Activated T-helper 1 cell treated with Interleukin-2 at 50 U/mL for 16 hours (primary cell): ENCODE results near the gene MYO16.

Experiments
- DNase-seq: peaks from one replicate; pipeline ENCODE4 v3.0.0-alpha.2; 2020; ENCODE audit warnings: low read depth

The MYO16 gene

DNA sequence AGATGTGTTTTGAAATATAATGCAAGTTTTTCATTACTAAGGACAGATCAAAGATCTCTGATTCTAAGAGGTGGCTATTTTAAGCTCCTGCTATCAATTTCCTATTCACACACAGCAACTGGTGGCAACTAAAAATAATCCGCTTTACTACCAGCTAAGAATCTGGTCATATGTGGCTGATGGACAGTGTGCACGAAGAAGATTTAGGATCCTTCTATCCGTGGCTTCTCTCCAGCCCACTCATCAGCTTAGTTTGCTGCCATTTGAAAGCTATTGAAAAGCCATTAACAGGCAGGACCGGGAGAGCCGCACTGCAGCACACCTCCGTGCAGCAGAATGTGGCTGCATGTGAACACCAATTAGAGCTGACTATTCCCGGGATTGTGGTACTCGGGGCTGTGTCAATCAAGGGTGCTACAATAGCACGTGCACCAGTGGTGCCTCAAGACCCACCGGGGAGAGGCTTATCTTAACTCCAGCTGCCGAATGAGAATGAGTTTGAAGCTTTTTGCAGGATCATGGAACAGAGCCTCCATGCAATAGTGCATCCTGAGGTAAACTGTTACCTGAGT lies at the start of gene MYO16:
Gene MYO16 (plus strand): TSS at position 431 of the 572 bp plus-strand sequence. CDS start 234 bp downstream, outside the sequence.
- DNase-seq: no peak

- DNase-seq: no peak
Observed at GRCh38 chr13:108586826-108587225, 42.6 kb upstream of the MYO16 start.

GRCh38 chr13:108588516-108588915 lies 40.9 kb upstream of the MYO16 start:
- DNase-seq: no peak

- no peak for DNase-seq
Observed at GRCh38 chr13:108594153-108594552, 35.3 kb upstream of the MYO16 start.

- no peak for DNase-seq
Observed at GRCh38 chr13:108595436-108596274, 33.8 kb upstream of the MYO16 start.

DNA sequence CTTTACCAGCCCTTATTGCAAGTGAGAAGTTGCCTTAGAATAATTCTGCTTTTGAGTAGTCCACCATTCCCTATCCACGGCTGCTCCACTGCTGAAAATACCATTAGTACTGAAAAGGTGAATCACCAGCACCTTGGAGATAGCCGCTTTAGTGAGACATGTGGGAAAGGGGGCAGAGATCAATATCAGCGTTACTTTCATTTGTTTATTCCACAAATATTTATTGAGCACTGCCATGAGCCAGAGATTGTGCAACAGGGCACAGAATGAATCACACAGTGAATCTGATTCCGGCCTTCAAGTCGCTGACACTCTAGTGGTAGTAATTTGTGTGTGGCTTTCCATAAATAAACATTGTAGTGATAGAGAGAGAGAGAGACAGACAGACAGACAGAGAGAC lies 31.5 kb upstream of the MYO16 start:
- no peak for DNase-seq

DNA sequence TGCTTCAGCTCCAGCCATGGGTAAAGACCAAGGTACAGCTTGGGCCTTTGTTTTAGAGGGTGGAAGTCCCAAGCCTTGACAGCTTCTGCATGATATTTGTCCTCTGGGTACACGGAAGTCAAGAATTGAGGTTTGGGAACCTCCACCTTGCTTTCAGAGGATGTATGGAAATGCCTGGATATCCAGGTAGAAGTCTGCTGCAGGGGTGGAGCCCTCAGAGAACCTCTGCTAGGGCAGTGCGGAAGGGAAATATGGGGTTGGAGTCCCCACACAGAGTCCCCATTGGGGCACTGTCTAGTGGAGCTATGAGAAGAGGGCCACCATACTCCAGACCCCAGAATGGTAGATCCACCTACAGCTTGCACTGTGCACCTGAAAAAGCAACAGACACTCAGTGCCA lies 23.0 kb upstream of the MYO16 start:
- DNase-seq: no peak

DNA sequence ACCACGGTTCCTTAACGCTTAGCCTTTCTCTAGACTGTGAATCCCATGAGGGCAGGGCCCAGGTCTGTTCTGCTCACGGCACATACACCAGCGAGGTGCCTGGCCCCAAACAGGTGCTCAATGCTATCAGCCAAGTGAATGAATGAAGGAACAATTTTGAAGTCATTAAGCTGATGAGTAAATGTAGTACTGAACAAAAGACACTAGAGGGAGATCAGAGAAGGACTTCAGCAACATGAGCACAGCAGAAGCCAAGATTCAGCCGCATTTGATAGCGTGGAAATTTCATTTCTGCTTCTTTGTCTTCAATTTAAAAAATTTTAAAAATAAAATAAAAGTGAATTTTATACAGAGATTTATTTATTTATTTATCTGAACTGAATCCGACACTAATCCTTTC lies 20.1 kb upstream of the MYO16 start:
- DNase-seq: no peak

- DNase-seq: no peak
Observed at GRCh38 chr13:108610507-108610906, 18.9 kb upstream of the MYO16 start.

- DNase-seq: no peak
Observed at GRCh38 chr13:108615241-108615640, 14.2 kb upstream of the MYO16 start.

DNA sequence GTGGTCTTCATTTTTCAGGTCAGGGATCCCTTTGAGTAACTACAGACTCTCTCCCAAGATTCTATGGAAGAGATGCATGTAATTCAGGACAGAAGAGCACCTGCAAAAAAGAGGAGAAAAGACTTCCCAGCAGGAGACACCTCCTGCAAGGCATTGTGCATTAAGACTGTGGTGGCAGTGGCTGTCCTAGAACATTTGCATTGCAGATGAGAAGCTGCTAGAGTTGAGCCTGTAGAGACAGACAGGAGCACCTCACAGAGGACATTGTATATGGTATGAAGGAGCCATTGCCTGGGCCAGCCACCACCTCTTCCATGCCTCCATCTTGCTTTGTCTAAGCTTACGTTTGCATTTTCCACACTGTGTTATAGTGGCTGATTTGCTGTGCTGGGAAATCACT lies 11.2 kb upstream of the MYO16 start:
- DNase-seq: no peak

DNA sequence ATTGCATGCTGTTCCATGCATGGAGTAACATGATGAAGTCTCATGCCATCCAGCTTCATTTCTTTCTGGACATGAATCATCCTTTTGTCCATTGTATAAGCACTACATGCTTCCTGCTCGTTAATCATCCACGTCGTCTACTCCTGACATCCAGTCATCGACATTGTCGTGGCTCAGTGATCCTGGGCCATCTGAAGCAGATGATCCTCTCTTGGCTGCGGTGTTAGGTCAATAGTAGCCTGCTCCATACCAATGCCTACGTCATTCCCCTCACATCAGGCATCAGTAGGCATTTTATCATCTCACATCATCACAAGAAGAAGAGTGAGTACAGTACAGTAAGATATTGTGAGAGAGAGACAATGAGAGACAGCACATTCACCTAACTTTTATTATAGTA lies 7.9 kb upstream of the MYO16 start:
- DNase-seq: no peak

DNA sequence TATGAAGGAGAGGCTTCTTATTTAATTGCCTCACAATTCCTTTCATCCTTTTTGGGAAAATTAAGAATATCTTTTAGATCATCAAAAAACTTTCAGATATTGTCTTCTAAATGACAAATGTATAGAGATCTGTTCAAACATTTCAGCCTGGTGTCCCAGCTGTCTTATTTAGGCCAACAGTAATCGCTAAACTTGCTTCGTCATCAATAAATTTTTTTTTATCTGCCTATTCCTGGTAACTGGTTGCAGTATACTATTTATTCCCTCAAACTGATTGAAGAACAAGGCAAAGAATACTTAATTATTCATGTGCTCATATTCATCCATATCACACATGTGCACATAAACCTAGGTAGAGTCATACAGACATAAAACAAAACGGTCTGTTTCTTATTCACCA lies 5.3 kb upstream of the MYO16 start:
- DNase-seq: no peak

- DNase-seq: no peak
Observed at GRCh38 chr13:108624979-108625378, 4.4 kb upstream of the MYO16 start.

DNA sequence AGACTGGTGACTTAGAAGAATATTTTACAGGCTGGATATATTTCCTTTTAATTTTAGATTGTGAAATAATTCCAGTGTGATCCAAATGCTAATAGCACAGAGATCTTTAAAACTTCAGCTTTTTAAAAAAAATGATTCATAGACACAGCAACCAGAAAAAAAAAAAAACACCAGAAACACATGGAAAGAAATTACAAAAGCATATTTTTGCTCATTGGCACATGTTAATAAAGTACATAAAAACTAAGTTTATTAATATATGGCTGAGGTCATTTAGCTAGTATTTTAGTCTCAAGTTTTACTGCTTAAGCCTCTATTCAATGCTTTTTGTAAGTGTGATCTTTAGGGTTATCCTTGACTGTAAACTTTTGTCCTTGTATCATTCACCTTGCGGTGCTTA lies 577 bp downstream of the MYO16 start:
- no peak for DNase-seq

DNA sequence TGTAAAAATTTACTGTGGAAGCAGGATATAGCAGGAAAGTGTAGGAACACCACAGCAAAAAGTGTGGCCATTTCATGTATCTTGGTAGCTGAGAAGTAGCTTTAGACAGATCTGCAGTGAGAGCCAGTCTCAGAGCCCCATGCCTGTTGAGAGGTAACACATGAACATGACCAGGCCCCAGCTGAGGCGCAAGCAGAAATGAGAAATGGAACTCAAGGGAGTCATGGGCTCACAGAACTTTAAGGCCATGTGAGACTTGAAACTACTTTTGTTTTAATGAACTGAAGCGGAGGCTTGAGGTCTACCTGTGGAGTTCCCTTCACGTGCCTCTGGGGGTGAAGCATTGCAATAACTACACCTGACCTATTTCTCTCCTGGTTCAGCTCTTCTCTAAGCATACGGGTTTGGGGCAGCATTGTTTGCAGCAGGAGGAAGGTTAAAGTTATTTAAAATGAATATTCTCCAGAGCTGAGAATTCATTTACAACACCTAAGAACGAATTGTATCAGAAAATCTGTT lies 3.3 kb downstream of the MYO16 start:
- DNase-seq: no peak

DNA sequence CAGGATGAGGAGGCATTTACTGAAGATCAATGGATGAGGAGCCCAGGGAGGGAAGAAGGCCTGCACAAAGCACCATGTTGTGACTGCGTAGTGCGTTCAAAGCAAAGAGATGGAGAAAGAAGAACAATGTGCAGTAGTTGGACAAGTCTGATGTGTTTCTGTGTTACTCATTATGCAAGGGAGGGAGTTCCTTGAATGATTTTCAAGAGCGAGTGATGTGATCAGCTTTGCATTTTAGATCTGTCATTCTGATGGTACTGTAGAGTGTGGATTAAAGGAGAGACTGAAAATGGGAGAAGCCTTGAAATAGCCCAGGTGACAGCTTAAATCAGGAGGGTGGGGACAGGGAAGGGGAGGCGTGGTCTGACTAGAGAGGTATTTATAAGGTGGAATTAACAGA lies 9.5 kb downstream of the MYO16 start:
- DNase-seq: no peak

GRCh38 chr13:108643646-108644353 lies 14.4 kb downstream of the MYO16 start:
- DNase-seq: no peak

DNA sequence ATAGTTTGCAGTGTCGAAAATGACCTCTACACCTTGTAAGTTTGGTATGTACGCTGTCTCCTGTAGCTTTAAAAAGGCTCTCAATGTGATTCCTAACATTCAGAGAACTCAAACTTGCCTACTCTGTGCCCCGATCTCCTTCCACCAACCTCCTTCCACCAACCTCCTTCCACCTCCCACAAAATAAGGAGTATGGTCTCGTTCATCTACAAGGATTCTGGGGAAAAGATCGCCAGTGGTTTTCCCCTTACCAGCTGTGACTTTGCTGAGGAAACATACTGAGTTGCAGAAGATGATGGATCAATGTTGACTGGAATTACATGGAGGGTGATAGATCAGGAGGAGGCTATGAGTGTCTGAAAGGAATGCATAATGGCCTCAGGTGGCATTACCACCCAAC lies 16.0 kb downstream of the MYO16 start:
- DNase-seq: no peak

DNA sequence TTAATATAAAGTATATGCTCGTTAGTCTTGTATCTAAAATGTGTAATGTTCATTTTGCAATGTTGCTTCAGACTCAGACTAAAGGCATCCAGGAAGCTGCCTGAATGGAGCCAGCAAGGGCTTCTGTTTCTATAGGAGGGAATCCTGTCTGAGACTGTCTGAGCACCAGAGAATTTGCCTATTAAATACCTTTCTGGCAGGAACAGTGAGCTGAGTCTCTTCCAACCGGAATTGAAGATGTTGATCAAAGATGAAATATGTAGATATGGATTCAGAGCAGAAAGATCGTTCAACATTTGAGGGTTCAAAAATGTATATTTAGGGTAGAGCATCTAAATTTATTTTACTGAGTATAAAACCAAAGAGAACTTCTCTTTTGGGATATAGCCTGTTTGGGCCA lies 20.9 kb downstream of the MYO16 start:
- DNase-seq: no peak

DNA sequence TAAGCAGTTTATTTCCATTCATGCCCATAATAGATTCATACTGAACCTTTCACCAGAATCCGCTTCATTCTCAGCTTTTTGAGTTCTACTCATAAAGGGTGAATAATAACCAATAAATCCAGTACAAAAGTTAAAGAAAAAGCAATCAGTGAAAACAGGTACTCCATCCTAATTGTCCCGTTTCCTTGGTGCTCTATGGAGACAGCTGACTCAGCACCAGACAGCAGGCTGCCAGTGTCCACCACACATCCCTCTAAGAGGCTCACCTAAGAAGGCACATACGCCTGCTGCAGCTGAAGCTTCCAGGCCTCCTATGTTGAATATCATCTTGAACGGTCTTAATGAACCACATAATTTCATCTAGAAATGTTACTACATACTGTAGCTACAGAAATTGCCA lies 27.3 kb downstream of the MYO16 start:
- DNase-seq: no peak

GRCh38 chr13:108657519-108657918 lies 28.1 kb downstream of the MYO16 start:
- DNase-seq: no peak

DNA sequence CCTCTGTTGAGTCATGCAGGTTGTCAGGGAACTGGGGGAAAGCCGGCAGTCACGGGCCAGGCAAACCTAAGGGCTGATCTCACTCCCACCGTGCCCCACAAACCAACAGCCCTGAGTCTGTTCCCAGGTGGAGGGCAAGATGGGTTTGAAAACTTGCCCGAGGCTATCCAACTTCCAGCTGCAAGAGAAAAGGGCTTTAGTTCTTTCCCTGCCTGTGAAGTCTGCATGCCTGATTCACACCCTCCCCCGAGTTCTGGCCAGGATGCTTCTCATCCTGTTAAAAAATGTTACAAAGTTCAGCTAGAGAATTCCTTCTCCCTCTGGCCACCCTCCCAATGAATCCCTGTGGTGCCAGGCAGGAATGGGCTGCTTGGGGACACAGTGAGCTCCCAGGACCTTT lies 33.1 kb downstream of the MYO16 start:
- DNase-seq: no peak
